CD14-positive monocyte (primary cell): ENCODE data around the gene ARHGEF18. TPM values are rescaled to one million over a fixed set of nuclear protein-coding genes. Genes with fewer than 3 reads are reported as not detected.

Experiments used
- DNase-seq, 3 donors: peaks; one replicate each; pipeline ENCODE4 v3.0.0-alpha.2; 2011 to 2022
- H2AFZ ChIP-seq: 2 replicates; pipeline ENCODE4 v1.6.0; 2012; ENCODE audit warnings: mild to moderate bottlenecking, low read depth, low read length, inconsistent platforms; ENCODE audit not compliant: insufficient read depth, poor library complexity, severe bottlenecking
- H3K27ac ChIP-seq, 2 donors: 1 replicate in 1 of 2; 2 replicates in 1 of 2; pipeline ENCODE4 v1.5.1; 2012 to 2013; ENCODE audit warnings: low read length in 2 of 2, control low read depth in 1 of 2, inconsistent platforms in 1 of 2, low read depth in 1 of 2, mild to moderate bottlenecking in 1 of 2
- H3K27me3 ChIP-seq, 2 donors: one replicate each; pipeline versions ENCODE4 v1.6.0 to v1.6.1; 2011 to 2013; ENCODE audit warnings: low read length in 2 of 2; ENCODE audit not compliant: control insufficient read depth in 2 of 2, insufficient read depth in 2 of 2
- H3K36me3 ChIP-seq, 2 donors: replicated peaks in 1 of 2; 1 replicate in 1 of 2; 2 replicates in 1 of 2; pipeline versions ENCODE4 v1.5.1 to v1.6.1; 2012 to 2013; ENCODE audit warnings: low read length in 2 of 2, control low read depth in 1 of 2, inconsistent platforms in 1 of 2, mild to moderate bottlenecking in 1 of 2; ENCODE audit not compliant: insufficient read depth in 2 of 2, control insufficient read depth in 1 of 2
- H3K4me1 ChIP-seq, 2 donors: 1 replicate in 1 of 2; 2 replicates in 1 of 2; pipeline versions ENCODE4 v1.5.1 to v1.6.1; 2012 to 2013; ENCODE audit warnings: low read length in 2 of 2, control low read depth in 1 of 2, inconsistent platforms in 1 of 2, mild to moderate bottlenecking in 1 of 2, moderate library complexity in 1 of 2; ENCODE audit not compliant: insufficient read depth in 2 of 2, control insufficient read depth in 1 of 2
- H3K4me2 ChIP-seq: replicated peaks from 2 replicates; pipeline ENCODE3; 2012; ENCODE audit warnings: low read length, moderate library complexity, mild to moderate bottlenecking; ENCODE audit not compliant: poor library complexity, severe bottlenecking; ENCODE audit errors: extremely low read depth
- H3K4me3 ChIP-seq, 3 experiments: fragments of 200-600 bp in 1 of 3; sonication (generic) in 1 of 3; replicated peaks in 1 of 3; 1 replicate in 2 of 3; 2 replicates in 1 of 3; pipeline ENCODE4 v1.5.1; 2011 to 2013; ENCODE audit warnings: low read length in 3 of 3, mild to moderate bottlenecking in 3 of 3, control low read depth in 2 of 3, low read depth in 2 of 3, inconsistent platforms in 1 of 3, moderate library complexity in 1 of 3
- H3K79me2 ChIP-seq: 2 replicates; pipeline ENCODE4 v1.6.0; 2012; ENCODE audit warnings: mild to moderate bottlenecking, control low read depth, inconsistent platforms, low read length, moderate library complexity; ENCODE audit not compliant: insufficient read depth
- H3K9ac ChIP-seq: 2 replicates; pipeline ENCODE4 v1.6.0; 2017; ENCODE audit warnings: low read length, mild to moderate bottlenecking; ENCODE audit not compliant: insufficient read depth, poor library complexity, severe bottlenecking
- H3K9me3 ChIP-seq, 2 donors: replicated peaks in 1 of 2; 1 replicate in 1 of 2; 2 replicates in 1 of 2; pipeline versions ENCODE4 v1.5.1 to v1.6.1; 2012 to 2013; ENCODE audit warnings: low read length in 2 of 2, control low read depth in 1 of 2; ENCODE audit not compliant: control insufficient read depth in 1 of 2, insufficient read depth in 1 of 2
- H4K20me1 ChIP-seq: 2 replicates; pipeline ENCODE4 v1.6.0; 2012; ENCODE audit warnings: mild to moderate bottlenecking, low read length, control low read depth, moderate library complexity; ENCODE audit not compliant: insufficient read depth
- H3K27ac Mint-ChIP-seq, 7 donors: one replicate each; pipeline ENCODE4 v1.8.0; 2020; ENCODE audit warnings: mild to moderate bottlenecking in 7 of 7, mixed read lengths in 7 of 7, moderate library complexity in 6 of 7, inconsistent platforms in 2 of 7
- H3K27me3 Mint-ChIP-seq, 3 donors: one replicate each; pipeline ENCODE4 v1.8.0; 2021 to 2022; ENCODE audit warnings: low read depth in 3 of 3, mild to moderate bottlenecking in 3 of 3, mixed read lengths in 3 of 3, moderate library complexity in 3 of 3, inconsistent platforms in 1 of 3
- H3K36me3 Mint-ChIP-seq, 2 donors: one replicate each; pipeline ENCODE4 v1.8.0; 2020; ENCODE audit warnings: mixed read lengths in 2 of 2, inconsistent platforms in 1 of 2, mild to moderate bottlenecking in 1 of 2
- H3K4me1 Mint-ChIP-seq: one replicate; pipeline ENCODE4 v1.8.0; 2020; ENCODE audit warnings: mild to moderate bottlenecking, mixed read lengths
- H3K4me3 Mint-ChIP-seq, 2 donors: one replicate each; pipeline ENCODE4 v1.8.0; 2020; ENCODE audit warnings: mild to moderate bottlenecking in 2 of 2, mixed read lengths in 2 of 2, moderate library complexity in 1 of 2
- H3K9me3 Mint-ChIP-seq, 7 donors: one replicate each; pipeline ENCODE4 v1.8.0; 2020 to 2022; ENCODE audit warnings: mixed read lengths in 7 of 7, mild to moderate bottlenecking in 6 of 7, moderate library complexity in 6 of 7, inconsistent platforms in 2 of 7
- WGBS: methylation state at CpG from one replicate; pipeline ENCODE4 v1.1.5; 2013; ENCODE audit warnings: missing lambda C conversion rate; ENCODE audit not compliant: insufficient coverage; 5-methylcytosine and 5-hydroxymethylcytosine counted together
- intact Hi-C, 2 donors: fragments of 100-400 bp; cut with micrococcal nuclease; formaldehyde crosslinking; loops; one replicate each; pipeline versions ENCODE4 v1.15.0 to v1.15.1; 2023
- polyA plus RNA-seq, 3 donors: library from polyadenylated mRNA; depleted of rRNA in 1 of 3; unstranded in 2 of 3; stranded (reverse) in 1 of 3; fragments of 300-500 nt in 2 of 3; fragments of >200 nt in 1 of 3; fragmentation: Illumina TruSeq in 2 of 3; gene quantifications; 1 replicate in 2 of 3; 2 replicates in 1 of 3; pipeline ENCODE4 v1.2.3, GENCODE V29; 2012 to 2021
- TF ChIP-seq, protein P1 (sequence below): fragments of 200-600 bp; IDR thresholded peaks from one replicate; pipeline ENCODE4 v1.8.0; 2022; ENCODE audit warnings: antibody characterized with exemption, mild to moderate bottlenecking

The ARHGEF18 gene
- polyA plus RNA-seq, 3 donors = 0.46 to 18.9 (median 0.87) TPM

DNA sequence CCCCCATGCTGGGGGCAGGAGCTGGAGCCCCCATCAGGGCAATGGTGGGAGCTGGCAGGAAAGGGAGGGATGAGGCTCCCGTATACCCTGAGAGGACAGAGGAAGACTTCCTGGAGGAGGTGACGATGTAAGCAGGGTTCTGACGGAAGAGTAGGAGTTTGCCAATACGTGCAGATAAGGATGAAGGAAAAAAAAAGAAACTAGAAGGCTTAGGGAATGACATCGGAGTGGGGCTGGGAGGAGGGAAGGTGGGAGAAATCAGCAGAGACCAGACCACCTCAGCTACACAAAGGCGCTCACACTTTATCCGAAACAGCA, 32.3 kb downstream of the ARHGEF18 start:
- Histone ChIP-seq H3K36me3 (peaks cover 63 to 91% of the 10 kb centered on the region in 2 donors), H3K27ac (peak overlapping the region in 1 of 2 donors; percentile 45), H3K79me2 (peaks cover 21% of the 10 kb centered on the region), H3K4me2 (no peak overlapping the region), H3K9me3 (no peaks in the 10 kb centered on the region), H3K4me1 (peaks cover 20% of the 10 kb centered on the region in 2 donors), H3K9ac (no peak overlapping the region), H4K20me1 (peaks cover 50% of the 10 kb centered on the region), H3K4me3 (no peak overlapping the region), H2AFZ (no peak overlapping the region), H3K27me3 (no peaks in the 10 kb centered on the region)
- Mint-ChIP-seq H3K27ac (peak overlapping the region in 6 of 7 donors; percentile 8 to 81 (median 67)), H3K4me3 (no peak overlapping the region), H3K9me3 (no peaks in the 10 kb centered on the region), H3K4me1 (peaks cover 23% of the 10 kb centered on the region), H3K36me3 (peaks cover 67 to 90% of the 10 kb centered on the region in 2 donors), H3K27me3 (peaks cover 0 to 2% (median 0%) of the 10 kb centered on the region in 3 donors)
- DNase-seq = no peak
- 89% methylated on average over 6 of the region's 7 CpGs for WGBS
- TF ChIP-seq, protein P1, sequence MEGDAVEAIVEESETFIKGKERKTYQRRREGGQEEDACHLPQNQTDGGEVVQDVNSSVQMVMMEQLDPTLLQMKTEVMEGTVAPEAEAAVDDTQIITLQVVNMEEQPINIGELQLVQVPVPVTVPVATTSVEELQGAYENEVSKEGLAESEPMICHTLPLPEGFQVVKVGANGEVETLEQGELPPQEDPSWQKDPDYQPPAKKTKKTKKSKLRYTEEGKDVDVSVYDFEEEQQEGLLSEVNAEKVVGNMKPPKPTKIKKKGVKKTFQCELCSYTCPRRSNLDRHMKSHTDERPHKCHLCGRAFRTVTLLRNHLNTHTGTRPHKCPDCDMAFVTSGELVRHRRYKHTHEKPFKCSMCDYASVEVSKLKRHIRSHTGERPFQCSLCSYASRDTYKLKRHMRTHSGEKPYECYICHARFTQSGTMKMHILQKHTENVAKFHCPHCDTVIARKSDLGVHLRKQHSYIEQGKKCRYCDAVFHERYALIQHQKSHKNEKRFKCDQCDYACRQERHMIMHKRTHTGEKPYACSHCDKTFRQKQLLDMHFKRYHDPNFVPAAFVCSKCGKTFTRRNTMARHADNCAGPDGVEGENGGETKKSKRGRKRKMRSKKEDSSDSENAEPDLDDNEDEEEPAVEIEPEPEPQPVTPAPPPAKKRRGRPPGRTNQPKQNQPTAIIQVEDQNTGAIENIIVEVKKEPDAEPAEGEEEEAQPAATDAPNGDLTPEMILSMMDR = no peak
- intact Hi-C loops = no loop called here

GRCh38 chr19:7382694-7383093, 34.0 kb downstream of the ARHGEF18 start:
- H3K36me3 ChIP-seq = peaks cover 63 to 91% of the 10 kb centered on the region in 2 donors
- no peak overlapping the region for H2AFZ ChIP-seq
- Mint-ChIP-seq H3K4me1 (peaks cover 23% of the 10 kb centered on the region), H3K4me3 (no peak overlapping the region), H3K27ac (peak overlapping the region in 3 of 7 donors; percentile 25 to 74 (median 69)), H3K36me3 (peaks cover 67 to 90% of the 10 kb centered on the region in 2 donors), H3K27me3 (peaks cover 0 to 2% (median 0%) of the 10 kb centered on the region in 3 donors), H3K9me3 (no peaks in the 10 kb centered on the region)
- H3K27me3 ChIP-seq = no peaks in the 10 kb centered on the region
- no peak for DNase-seq
- no peak overlapping the region for H3K4me3 ChIP-seq
- no peak overlapping the region for H3K9ac ChIP-seq
- TF ChIP-seq, protein P1 = no peak
- H3K27ac ChIP-seq = peak overlapping the region in 1 of 2 donors; percentile 65
- H3K9me3 ChIP-seq = no peaks in the 10 kb centered on the region
- peaks cover 55% of the 10 kb centered on the region for H4K20me1 ChIP-seq
- peaks cover 20% of the 10 kb centered on the region in 2 donors for H3K4me1 ChIP-seq
- intact Hi-C loops = no loop called here
- H3K79me2 ChIP-seq = peaks cover 35% of the 10 kb centered on the region
- WGBS = 97% methylated on average over 8 of the region's 9 CpGs
- no peak overlapping the region for H3K4me2 ChIP-seq
